A549 treated with GW870086 at 1 μM for 4 hours (cell line): ENCODE measurements around the gene RNF34. TPM values are rescaled to one million over a fixed set of nuclear protein-coding genes. Genes with fewer than 3 reads are reported as not detected.

Experiments used
- total RNA-seq: library from RNA; stranded (reverse); fragments of 200-300 nt; extraction: Qiagen RNA extraction; gene quantifications from 5 replicates; pipeline ENCODE4 v1.2.3, GENCODE V29; 2022; ENCODE audit warnings: low read depth

RNF34 gene
- 36.0 to 38.1 TPM (median 36.6 TPM) in 5 replicates for total RNA-seq

GRCh38 chr12:121399391-121400331, at the start of gene RNF34:
Gene RNF34, plus strand, starts transcription at chr12:121400118. Its CDS starts 95 bp downstream, at chr12:121400213.

GRCh38 chr12:121351820-121352681, 47.9 kb upstream of the RNF34 start, which contains the start of gene ANAPC5:
Gene ANAPC5, minus strand, starts transcription at chr12:121352411. Its CDS starts 71 bp downstream, at chr12:121352340.

Other genes starting within 250 kb of the RNF34 start
- gene P2RX4, start 190.0 kb upstream of the RNF34 start, total RNA-seq = 16.7 to 19.3 TPM (median 18.0 TPM) in 5 replicates
- 18.4 to 25.8 TPM (median 25.5 TPM) in 5 replicates for gene CAMKK2, start 103.4 kb upstream of the RNF34 start, total RNA-seq
- gene ANAPC5, start 47.7 kb upstream of the RNF34 start, total RNA-seq = 88.6 to 95.4 TPM (median 90.2 TPM) in 5 replicates
- 16.9 to 21.4 TPM (median 18.0 TPM) in 5 replicates for gene KDM2B, start 180.9 kb downstream of the RNF34 start, total RNA-seq
- 20.7 to 37.8 TPM (median 34.7 TPM) in 5 replicates for gene ORAI1, start 226.4 kb downstream of the RNF34 start, total RNA-seq